Caco-2 (cell line): Measurements from ENCODE around the gene NCK1. TPM values are rescaled to one million over a fixed set of nuclear protein-coding genes. Genes with fewer than 3 reads are reported as not detected.

ENCODE experiments used
- BruUV-seq: library from RNA; stranded (reverse); fragments of 400-500 nt; replicated peaks from 2 replicates; lab custom pipeline; 2021; lab: Mats Ljungman, UMichigan
- CTCF ChIA-PET: fragments of 300-600 bp; sonication (Branson Sonifier 250); formaldehyde crosslinking; loops from one replicate; lab custom pipeline; 2022; ENCODE audit warnings: antibody characterized with exemption; lab: Charles Lee
- POLR2A ChIA-PET: fragments of 300-600 bp; sonication (Branson Sonifier 250); formaldehyde crosslinking; loops from one replicate; lab custom pipeline; 2022; ENCODE audit warnings: antibody characterized with exemption; lab: Charles Lee
- DNase-seq, 2 experiments: peaks; one replicate each; pipeline versions ENCODE4 v3.0.0 to v3.0.0-alpha.2; 2020 to 2022
- H3K27me3 ChIP-seq: replicated peaks from 2 replicates; pipeline ENCODE4 v1.6.0; 2011; ENCODE audit warnings: low read length; ENCODE audit not compliant: control insufficient read depth, insufficient read depth
- H3K36me3 ChIP-seq: 2 replicates; pipeline ENCODE4 v1.5.1; 2011; ENCODE audit warnings: low read length; ENCODE audit not compliant: control insufficient read depth, insufficient read depth
- H3K4me1 ChIP-seq: fragments of 250-450 bp; sonication (Bioruptor Pico); 2 replicates; pipeline ENCODE4 v1.5.1; 2020; ENCODE audit warnings: mild to moderate bottlenecking
- H3K4me3 ChIP-seq: 2 replicates; pipeline ENCODE4 v1.5.1; 2011; ENCODE audit warnings: low read depth, mild to moderate bottlenecking, control low read depth, low read length
- H3K9me3 ChIP-seq: fragments of 250-450 bp; sonication (Bioruptor Pico); 2 replicates; pipeline ENCODE4 v1.5.1; 2020; ENCODE audit warnings: mild to moderate bottlenecking, moderate library complexity
- H3K27ac Mint-ChIP-seq: one replicate; pipeline ENCODE4 v1.8.0; 2022; ENCODE audit warnings: mixed read lengths; ENCODE audit not compliant: unreplicated experiment
- H3K27me3 Mint-ChIP-seq: one replicate; pipeline ENCODE4 v1.8.0; 2022; ENCODE audit warnings: mixed read lengths; ENCODE audit not compliant: insufficient read depth, unreplicated experiment
- H3K36me3 Mint-ChIP-seq: one replicate; pipeline ENCODE4 v1.8.0; 2022; ENCODE audit warnings: mild to moderate bottlenecking, mixed read lengths; ENCODE audit not compliant: insufficient read depth, unreplicated experiment
- H3K4me1 Mint-ChIP-seq: one replicate; pipeline ENCODE4 v1.8.0; 2022; ENCODE audit warnings: low read depth, mixed read lengths; ENCODE audit not compliant: unreplicated experiment
- H3K4me3 Mint-ChIP-seq: one replicate; pipeline ENCODE4 v1.8.0; 2022; ENCODE audit warnings: mild to moderate bottlenecking, moderate library complexity, mixed read lengths; ENCODE audit not compliant: unreplicated experiment
- H3K9me3 Mint-ChIP-seq: one replicate; pipeline ENCODE4 v1.8.0; 2022; ENCODE audit warnings: mixed read lengths; ENCODE audit not compliant: unreplicated experiment
- CTCF ChIP-seq, 2 experiments: fragments of 200-600 bp in 1 of 2; IDR thresholded peaks; 1 replicate in 1 of 2; 2 replicates in 1 of 2; pipeline versions ENCODE4 v1.5.1 to v1.8.0; 2011 to 2022; ENCODE audit warnings: antibody characterized with exemption in 1 of 2, control low read depth in 1 of 2, inconsistent platforms in 1 of 2, low read depth in 1 of 2, low read length in 1 of 2, mild to moderate bottlenecking in 1 of 2, moderate library complexity in 1 of 2; ENCODE audit not compliant: insufficient read depth in 1 of 2, severe bottlenecking in 1 of 2, unreplicated experiment in 1 of 2
- intact Hi-C: fragments of 100-400 bp; cut with micrococcal nuclease; formaldehyde crosslinking; loops from one replicate; pipeline ENCODE4 v1.10.0; 2022; ENCODE audit not compliant: unreplicated experiment
- total RNA-seq: library from RNA; stranded (reverse); gene quantifications from 2 replicates; pipeline ENCODE4 v1.2.3, GENCODE V29; 2022

The NCK1 gene
- total RNA-seq, 1 experiment from 2014 or later = 37.3 TPM

GRCh38 chr3:136937851-136938250, 75.8 kb downstream of the NCK1 start:
- POLR2A ChIA-PET = no interaction called here
- Mint-ChIP-seq H3K27ac (no peak overlapping the region), H3K27me3 (no peaks in the 10 kb centered on the region), H3K36me3 (peaks cover 35% of the 10 kb centered on the region), H3K4me3 (no peak overlapping the region), H3K9me3 (no peaks in the 10 kb centered on the region), H3K4me1 (no peaks in the 10 kb centered on the region)
- BruUV-seq = no TSS peak
- no peak overlapping the region for H3K4me3 ChIP-seq
- H3K27me3 ChIP-seq = no peaks in the 10 kb centered on the region
- H3K9me3 ChIP-seq = no peaks in the 10 kb centered on the region
- H3K36me3 ChIP-seq = no peaks in the 10 kb centered on the region
- intact Hi-C loops = no loop called here
- TF ChIP-seq CTCF (IDR thresholded peaks at IDR 0.05; ENCODE audit: insufficient read depth in 1 of 2, low read depth in 1 of 2, low read length in 1 of 2, severe bottlenecking in 1 of 2, unreplicated experiment in 1 of 2) = no peak
- CTCF ChIA-PET = no interaction called here
- H3K4me1 ChIP-seq = peaks cover 12% of the 10 kb centered on the region
- no peak for DNase-seq

- POLR2A ChIA-PET = interaction anchor here (0.7 kb wide), 1 partner anchor 17 kb away, joined by 3 read pairs; no protein-coding TSS in a partner anchor
- BruUV-seq = no TSS peak
- H3K4me3 Mint-ChIP-seq = no peak overlapping the region
- no peak for DNase-seq
- Histone ChIP-seq H3K27me3 (no peaks in the 10 kb centered on the region), H3K4me1 (peaks cover 12% of the 10 kb centered on the region), H3K4me3 (no peak overlapping the region), H3K9me3 (no peaks in the 10 kb centered on the region), H3K36me3 (no peaks in the 10 kb centered on the region)
- peaks cover 30% of the 10 kb centered on the region for H3K36me3 Mint-ChIP-seq
- no peaks in the 10 kb centered on the region for H3K4me1 Mint-ChIP-seq
- H3K27me3 Mint-ChIP-seq = no peaks in the 10 kb centered on the region
- TF ChIP-seq CTCF (IDR thresholded peaks at IDR 0.05; ENCODE audit: insufficient read depth in 1 of 2, low read depth in 1 of 2, low read length in 1 of 2, severe bottlenecking in 1 of 2, unreplicated experiment in 1 of 2) = no peak
- intact Hi-C loops = no loop called here
- H3K9me3 Mint-ChIP-seq = no peaks in the 10 kb centered on the region
- no peak overlapping the region for H3K27ac Mint-ChIP-seq
- CTCF ChIA-PET = interaction anchor here (1.1 kb wide), 1 partner anchor 76 kb away, joined by 3 read pairs; no protein-coding TSS in a partner anchor
Measured at GRCh38 chr3:136938334-136938733, 76.3 kb downstream of the NCK1 start.

GRCh38 chr3:136939489-136939888, 77.5 kb downstream of the NCK1 start:
- Histone ChIP-seq H3K36me3 (no peaks in the 10 kb centered on the region), H3K9me3 (no peaks in the 10 kb centered on the region), H3K4me1 (peaks cover 12% of the 10 kb centered on the region), H3K27me3 (no peaks in the 10 kb centered on the region), H3K4me3 (no peak overlapping the region)
- no TSS peak for BruUV-seq
- intact Hi-C loops = no loop called here
- Mint-ChIP-seq H3K9me3 (no peaks in the 10 kb centered on the region), H3K27ac (no peak overlapping the region), H3K36me3 (peaks cover 23% of the 10 kb centered on the region), H3K27me3 (no peaks in the 10 kb centered on the region), H3K4me3 (no peak overlapping the region), H3K4me1 (no peaks in the 10 kb centered on the region)
- DNase-seq = no peak
- no peak for TF ChIP-seq CTCF (IDR thresholded peaks at IDR 0.05; ENCODE audit: insufficient read depth in 1 of 2, low read depth in 1 of 2, low read length in 1 of 2, severe bottlenecking in 1 of 2, unreplicated experiment in 1 of 2)
- ChIA-PET POLR2A (no interaction called here), CTCF (no interaction called here)
